IPS-NIHi11 (cell line): ENCODE results near the gene SUN5.
"Not testable (repeated sequence)": the region's sequence is repeated elsewhere in the genome, so short reads cannot be mapped to it uniquely, and the experiment has no call there.

Experiments
- DNase-seq: peaks from one replicate; pipeline ENCODE4 v3.0.0; 2012; ENCODE audit warnings: mixed read lengths, low spot score

Gene SUN5

GRCh38 chr20:32977281-32978008 is 26.8 kb downstream of the SUN5 start:
- DNase-seq, result no peak

DNA sequence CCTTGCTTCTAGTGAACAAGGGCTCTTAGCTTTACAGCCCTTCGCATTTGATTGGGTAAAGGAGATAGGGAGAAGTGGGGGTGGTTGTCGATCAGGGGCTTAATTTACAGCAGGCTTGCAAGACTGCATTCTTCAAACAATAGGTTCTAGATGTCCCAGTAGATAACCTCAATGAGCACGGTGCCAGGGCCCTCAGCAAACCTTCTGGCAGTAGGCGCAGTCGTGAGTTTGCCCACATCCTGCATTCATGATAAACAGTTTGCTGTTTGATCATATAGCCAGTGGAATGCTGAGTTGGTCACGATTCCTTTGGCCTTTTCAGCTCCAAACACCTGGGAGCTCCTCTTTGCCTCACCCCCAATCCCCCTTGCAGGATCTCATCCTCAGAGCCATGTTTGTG is 27.5 kb downstream of the SUN5 start:
- no peak for DNase-seq

- no peak for DNase-seq
These were observed 28.2 kb downstream of the SUN5 start for GRCh38 chr20:32975698-32976674.

- DNase-seq, result not testable (repeated sequence)
These were observed 29.1 kb downstream of the SUN5 start for GRCh38 chr20:32975121-32975520.

DNA sequence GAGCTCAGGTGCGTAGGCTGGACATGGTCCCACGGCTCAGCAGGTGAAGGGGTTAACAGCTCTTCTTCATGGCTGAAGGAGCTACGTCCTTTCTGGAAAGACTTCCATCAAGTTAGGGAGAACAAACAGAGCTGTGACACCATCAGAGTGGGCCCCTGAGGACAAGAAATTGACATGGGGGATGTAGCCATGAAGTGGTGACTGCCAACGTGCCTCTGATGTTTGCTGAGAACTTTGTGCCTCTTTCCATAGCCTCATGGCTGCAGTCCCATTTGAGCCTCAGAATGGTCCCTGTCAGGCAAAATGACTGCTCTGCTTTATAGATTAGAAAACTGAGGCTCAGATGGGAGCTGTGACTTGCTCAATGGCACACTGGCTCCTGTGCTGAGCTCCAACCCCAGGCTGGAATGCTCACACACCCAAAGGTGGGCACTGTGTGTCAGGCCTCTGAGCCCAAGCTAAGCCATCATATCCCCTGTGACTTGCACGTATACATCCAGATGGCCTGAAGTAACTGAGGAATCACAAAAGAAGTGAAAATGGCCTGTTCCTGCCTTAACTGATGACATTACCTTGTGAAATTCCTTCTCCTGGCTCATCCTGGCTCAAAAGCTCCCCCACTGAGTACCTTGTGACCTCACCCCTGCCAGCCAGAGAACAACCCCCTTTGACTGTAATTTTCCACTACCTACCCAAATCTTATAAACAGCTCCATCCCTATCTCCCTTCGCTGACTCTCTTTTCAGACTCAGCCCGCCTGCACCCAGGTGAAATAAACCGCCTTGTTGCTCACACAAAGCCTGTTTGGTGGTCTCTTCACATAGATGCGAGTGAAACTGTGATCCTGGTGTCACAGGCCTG is 29.8 kb downstream of the SUN5 start:
- not testable (repeated sequence) for DNase-seq

GRCh38 chr20:32973077-32973717 is 31.0 kb downstream of the SUN5 start:
- no peak for DNase-seq

DNA sequence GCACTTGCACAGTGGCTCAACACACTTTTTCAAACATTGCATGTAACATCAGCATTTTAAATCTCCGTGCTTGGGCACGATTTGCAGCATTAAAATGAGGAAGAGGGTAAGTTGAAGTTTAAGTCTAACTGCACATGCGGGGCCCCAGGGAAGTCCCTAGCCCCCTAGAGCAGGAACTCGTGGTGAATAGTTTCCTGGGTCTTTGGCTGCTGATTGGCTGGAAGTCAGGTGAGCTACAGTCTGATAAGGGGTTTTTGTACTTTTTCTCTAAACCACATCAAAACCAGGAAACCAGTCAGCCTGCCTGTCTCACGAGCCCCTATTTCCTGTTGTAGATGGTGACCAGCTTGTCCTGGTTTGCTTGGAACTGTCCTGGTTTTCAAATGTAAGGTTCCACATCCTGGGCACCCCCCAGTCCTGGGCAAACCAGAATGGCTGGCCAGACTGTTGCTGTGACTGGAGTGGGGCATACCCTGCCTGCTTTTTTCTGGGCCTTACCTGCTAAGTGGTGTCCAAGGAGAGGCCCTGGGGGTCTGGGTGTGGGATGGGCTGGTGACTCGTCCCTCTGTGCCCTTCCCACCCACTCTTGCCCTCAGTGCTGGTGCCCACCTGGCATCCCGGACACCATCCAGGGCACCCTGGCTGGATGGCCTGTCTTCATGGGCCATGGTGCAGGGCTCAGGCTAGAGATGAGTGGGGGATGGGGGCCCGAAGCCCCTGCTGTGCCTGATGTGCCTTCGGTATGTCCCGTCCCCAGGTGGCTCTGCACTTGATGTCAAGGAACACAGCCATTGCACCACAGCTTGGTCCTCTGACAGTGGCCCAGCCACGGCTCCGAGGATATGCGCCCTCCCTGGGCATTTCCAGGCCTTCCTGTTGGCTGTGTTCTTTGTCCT is 31.8 kb downstream of the SUN5 start:
- DNase-seq, result no peak

GRCh38 chr20:32971703-32972161 is 32.5 kb downstream of the SUN5 start:
- DNase-seq, result no peak

DNA sequence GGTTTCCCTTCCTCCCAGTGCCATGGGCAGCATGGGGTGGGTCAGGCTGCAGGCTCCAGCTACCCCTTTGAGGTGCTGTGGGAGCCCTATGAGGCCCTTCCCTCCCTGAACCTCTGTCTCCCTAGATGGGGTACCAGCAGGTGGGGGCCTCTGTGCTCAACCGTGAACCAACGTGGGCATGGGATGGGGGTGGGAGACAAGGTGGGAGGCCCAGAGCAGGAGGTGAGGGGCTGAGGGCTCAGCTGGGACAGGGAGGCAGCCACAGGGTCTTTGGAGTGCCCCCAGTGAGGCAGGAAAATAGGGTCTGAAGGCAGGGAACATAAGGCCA is 33.3 kb downstream of the SUN5 start:
- DNase-seq, result no peak

GRCh38 chr20:32970115-32970972 is 33.9 kb downstream of the SUN5 start:
- no peak for DNase-seq

- no peak for DNase-seq
These were observed 34.7 kb downstream of the SUN5 start for GRCh38 chr20:32969356-32970114.

GRCh38 chr20:32968478-32969241 is 35.6 kb downstream of the SUN5 start:
- no peak for DNase-seq

DNA sequence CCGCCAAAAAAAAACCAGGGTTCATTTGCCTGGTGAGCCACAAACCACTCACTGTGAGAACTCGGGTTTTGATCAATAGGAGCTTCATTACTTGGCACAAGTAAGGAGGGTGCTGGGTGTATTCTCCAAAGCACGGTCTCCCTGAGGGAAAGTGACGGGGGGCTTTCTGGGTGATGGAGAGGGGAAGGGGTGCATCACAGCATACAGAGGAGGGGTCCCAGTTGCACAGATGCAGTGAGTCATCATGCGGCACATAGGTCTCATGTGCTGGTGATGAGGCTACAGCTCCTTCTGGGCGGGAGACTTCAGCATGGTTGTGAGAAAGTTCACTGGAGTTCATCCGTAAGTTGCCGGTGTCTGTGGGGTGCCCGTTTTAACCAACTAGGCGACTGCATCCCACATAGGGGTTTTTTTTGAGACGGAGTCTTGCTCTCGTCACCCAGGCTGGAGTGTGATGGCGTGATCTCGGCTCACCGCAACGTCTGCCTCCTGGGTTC is 36.2 kb downstream of the SUN5 start:
- DNase-seq, result no peak

DNA sequence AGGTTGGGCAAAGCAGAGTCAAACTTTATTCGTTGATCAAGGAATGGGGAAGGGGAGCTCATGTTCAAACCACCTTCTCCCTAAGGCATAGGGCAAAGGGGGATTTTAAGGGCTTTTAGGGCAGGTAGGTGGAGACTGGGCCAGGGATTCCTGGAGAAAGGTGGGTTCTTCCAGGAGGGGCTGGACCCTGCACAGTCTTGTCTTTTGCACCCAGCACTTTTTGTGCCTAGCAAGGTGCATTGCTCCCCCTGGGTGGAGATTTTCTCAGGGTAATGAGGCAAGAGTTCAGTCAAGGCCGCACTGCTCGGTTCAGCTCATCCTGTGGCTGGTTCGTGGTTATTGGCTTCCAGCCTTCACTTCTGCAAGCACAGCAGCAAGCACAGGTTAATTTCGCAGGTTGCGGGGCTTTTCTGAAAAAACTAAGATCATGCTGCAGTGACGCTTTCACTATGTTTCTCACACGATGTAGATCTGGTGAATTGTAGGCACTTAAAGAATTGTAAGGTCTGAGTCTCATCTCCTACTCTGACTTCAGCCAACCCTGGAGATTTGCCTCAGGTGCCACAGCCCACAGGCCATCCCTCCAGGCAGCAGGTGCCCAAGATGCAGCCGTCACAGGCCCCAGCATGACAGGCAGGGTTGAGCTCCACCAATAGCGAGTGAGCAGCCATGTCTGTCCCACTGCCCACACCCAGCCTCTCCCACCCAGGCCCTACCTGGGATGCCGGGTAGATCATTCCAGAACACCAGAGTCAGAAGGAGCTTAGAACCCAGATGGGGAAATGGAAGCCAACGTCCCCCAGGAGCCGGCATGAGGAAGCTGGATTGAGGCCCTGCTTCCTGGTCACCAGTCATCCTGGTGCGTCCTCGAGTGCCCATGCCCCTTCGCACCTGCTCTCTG is 37.1 kb downstream of the SUN5 start:
- DNase-seq, result no peak

GRCh38 chr20:32966382-32966781 is 37.9 kb downstream of the SUN5 start:
- no peak for DNase-seq

DNA sequence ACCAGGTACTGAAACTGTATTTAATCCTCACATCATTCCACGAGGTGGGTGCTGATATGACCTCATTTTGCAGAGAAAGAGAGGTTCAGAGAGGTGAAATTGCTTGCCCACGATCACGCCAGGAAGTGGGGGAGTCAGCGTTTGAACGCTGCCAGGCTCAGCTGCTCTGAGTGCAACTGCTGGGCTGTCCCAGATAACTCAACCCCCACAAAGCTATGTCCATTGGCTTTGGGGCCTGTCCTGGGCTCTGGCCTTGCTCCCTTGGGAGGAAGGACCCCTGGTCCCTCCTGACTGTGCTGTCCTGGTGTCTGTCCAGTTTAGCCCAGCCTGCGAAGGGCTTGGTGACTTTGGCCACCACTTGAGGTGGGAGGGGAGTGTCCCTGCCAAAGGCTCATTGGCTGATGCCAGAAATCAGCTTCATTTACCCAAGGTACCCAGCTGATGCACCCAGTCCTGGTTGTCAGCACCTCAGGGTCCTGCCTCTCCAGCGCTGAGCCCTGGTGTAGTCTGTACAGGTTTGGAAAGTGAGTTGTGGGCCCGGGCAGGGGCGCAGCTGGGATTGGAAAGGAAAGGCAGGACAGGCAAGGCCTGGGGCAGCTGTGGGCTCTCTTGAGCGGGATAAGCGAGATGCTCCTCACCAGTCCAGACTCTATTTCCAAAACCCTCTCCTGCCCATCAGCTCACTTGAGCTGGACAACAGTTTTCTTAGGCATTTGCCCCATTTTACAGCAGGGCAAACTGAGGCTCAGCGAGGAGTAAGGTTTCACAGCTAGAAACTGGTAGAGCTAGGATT is 38.5 kb downstream of the SUN5 start:
- DNase-seq, result no peak
